Tibial nerve (tissue), 4 donors: ENCODE measurements around the gene ZNF215. TPM values are rescaled to one million over a fixed set of nuclear protein-coding genes. Genes with fewer than 3 reads are reported as not detected.

ENCODE experiments used
- total RNA-seq, 4 donors: library from RNA; depleted of rRNA; stranded (reverse); fragments of >200 nt; gene quantifications; one replicate each; pipeline ENCODE4 v1.1.0, GENCODE V29; 2016

Gene ZNF215
- total RNA-seq, 4 donors from 2014 or later, result 0.20 to 2.6 (median 1.1) TPM

Other genes starting within 250 kb of the ZNF215 start
- gene MRPL17, start 243.1 kb upstream of the ZNF215 start, total RNA-seq, result 10 to 100 TPM; 17.3 to 24.6 (median 21.6) TPM
- gene OR2AG2, start 154.4 kb upstream of the ZNF215 start, total RNA-seq, result under 1 TPM in 2 of 4 donors, not detected in 2; 0.22 to 0.90 TPM
- not detected for gene OR2AG1, start 143.4 kb upstream of the ZNF215 start, total RNA-seq
- gene OR6A2, start 126.7 kb upstream of the ZNF215 start, total RNA-seq, result under 1 TPM in 1 of 4 donors, not detected in 3; 0.60 TPM
- gene OR10A5, start 80.7 kb upstream of the ZNF215 start, total RNA-seq, result not detected
- gene OR10A2, start 63.4 kb upstream of the ZNF215 start, total RNA-seq, result not detected
- gene OR10A4, start 49.8 kb upstream of the ZNF215 start, total RNA-seq, result not detected
- not detected for gene OR2D2, start 33.9 kb upstream of the ZNF215 start, total RNA-seq
- not detected for gene OR2D3, start 5.4 kb upstream of the ZNF215 start, total RNA-seq
- gene ZNF214, start 93.9 kb downstream of the ZNF215 start, total RNA-seq, result 1 to 10 TPM; 4.8 to 7.2 (median 5.9) TPM
- gene NLRP14, start 94.1 kb downstream of the ZNF215 start, total RNA-seq, result 1 to 10 TPM in 1 of 4 donors, under 1 TPM in 2, not detected in 1; 0.30 to 1.3 (median 0.59) TPM
- 1 to 10 TPM in 1 of 4 donors, not detected in 3; 3.5 TPM for gene RBMXL2, start 162.6 kb downstream of the ZNF215 start, total RNA-seq